Gastroesophageal sphincter (tissue), 3 donors: ENCODE results near the gene GALK2.

Source experiments
- CTCF ChIP-seq, 4 experiments: fragments of 200-600 bp in 2 of 4; fragments of 450-650 bp in 2 of 4; sonication (generic) in 1 of 4; IDR thresholded peaks; one replicate each; pipeline ENCODE4 v1.5.1; 2017 to 2019; ENCODE audit warnings: antibody characterized with exemption in 4 of 4, mild to moderate bottlenecking in 2 of 4, moderate library complexity in 2 of 4
- EP300 ChIP-seq: sonication (generic); formaldehyde crosslinking; IDR thresholded peaks from one replicate; pipeline ENCODE4 v1.6.1; 2017; ENCODE audit warnings: antibody characterized with exemption, mild to moderate bottlenecking
- POLR2A ChIP-seq, 2 donors: fragments of 450-650 bp; IDR thresholded peaks; one replicate each; pipeline ENCODE4 v1.6.1; 2017; ENCODE audit warnings: antibody characterized with exemption in 2 of 2, mild to moderate bottlenecking in 2 of 2, moderate library complexity in 1 of 2
- POLR2AphosphoS5 ChIP-seq: sonication (generic); formaldehyde crosslinking; IDR thresholded peaks from one replicate; pipeline ENCODE4 v1.6.1; 2017; ENCODE audit warnings: antibody characterized with exemption

- TF ChIP-seq POLR2A (IDR thresholded peaks at IDR 0.05), result no peak
- TF ChIP-seq CTCF (IDR thresholded peaks at IDR 0.05), result no peak
- no peak for TF ChIP-seq POLR2AphosphoS5
- TF ChIP-seq EP300, result no peak
These were observed 139.8 kb downstream of the GALK2 start for GRCh38 chr15:49309889-49310288.
